GM12874 (cell line): Measurements from ENCODE around the gene TRIO.

Experiments
- TF ChIP-seq, protein P1 (sequence below): IDR thresholded peaks from 2 replicates; pipeline ENCODE4 v1.5.1; 2011; ENCODE audit warnings: low read depth, mild to moderate bottlenecking, control low read depth, low read length, moderate library complexity; ENCODE audit not compliant: insufficient read depth

Gene TRIO

GRCh38 chr5:14503017-14503680 is 360.0 kb downstream of the TRIO start:
- TF ChIP-seq, protein P1, sequence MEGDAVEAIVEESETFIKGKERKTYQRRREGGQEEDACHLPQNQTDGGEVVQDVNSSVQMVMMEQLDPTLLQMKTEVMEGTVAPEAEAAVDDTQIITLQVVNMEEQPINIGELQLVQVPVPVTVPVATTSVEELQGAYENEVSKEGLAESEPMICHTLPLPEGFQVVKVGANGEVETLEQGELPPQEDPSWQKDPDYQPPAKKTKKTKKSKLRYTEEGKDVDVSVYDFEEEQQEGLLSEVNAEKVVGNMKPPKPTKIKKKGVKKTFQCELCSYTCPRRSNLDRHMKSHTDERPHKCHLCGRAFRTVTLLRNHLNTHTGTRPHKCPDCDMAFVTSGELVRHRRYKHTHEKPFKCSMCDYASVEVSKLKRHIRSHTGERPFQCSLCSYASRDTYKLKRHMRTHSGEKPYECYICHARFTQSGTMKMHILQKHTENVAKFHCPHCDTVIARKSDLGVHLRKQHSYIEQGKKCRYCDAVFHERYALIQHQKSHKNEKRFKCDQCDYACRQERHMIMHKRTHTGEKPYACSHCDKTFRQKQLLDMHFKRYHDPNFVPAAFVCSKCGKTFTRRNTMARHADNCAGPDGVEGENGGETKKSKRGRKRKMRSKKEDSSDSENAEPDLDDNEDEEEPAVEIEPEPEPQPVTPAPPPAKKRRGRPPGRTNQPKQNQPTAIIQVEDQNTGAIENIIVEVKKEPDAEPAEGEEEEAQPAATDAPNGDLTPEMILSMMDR = no peak

DNA sequence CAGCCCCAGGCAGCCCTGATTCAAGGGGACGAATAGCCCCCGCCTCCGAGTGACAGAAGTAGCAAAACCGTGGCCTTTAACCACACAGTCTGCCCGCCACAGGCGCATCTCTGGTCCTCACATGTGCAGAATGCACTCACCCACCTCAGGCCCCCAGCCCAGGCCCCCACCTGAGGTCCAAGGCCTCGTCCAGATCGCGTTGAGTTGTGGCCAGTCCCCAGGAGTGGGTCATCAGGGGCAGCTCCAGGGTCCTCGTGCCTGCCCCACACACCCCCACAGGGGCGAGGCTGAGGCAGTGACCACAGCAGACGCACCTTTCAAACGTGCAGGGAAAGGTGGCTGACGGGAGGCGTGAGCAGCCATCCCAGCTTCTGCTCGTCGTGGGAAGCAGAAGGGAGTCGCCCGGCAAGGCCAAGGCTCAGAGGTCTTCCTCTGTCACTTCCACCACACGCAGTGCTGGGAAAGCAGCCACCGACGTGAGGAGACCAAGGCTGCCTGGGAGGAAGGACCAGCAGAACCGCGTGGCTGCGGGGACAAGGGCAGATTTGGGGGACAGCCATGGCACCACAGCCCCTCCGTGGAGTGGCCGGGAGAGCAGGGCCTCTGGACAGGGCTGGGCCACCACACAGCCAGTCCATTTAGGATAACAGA is 360.7 kb downstream of the TRIO start:
- TF ChIP-seq, protein P1 = no peak

- TF ChIP-seq, protein P1 = no peak
These were observed 361.2 kb downstream of the TRIO start for GRCh38 chr5:14504332-14504727.

GRCh38 chr5:14504816-14505215 is 361.7 kb downstream of the TRIO start:
- TF ChIP-seq, protein P1 = no peak

DNA sequence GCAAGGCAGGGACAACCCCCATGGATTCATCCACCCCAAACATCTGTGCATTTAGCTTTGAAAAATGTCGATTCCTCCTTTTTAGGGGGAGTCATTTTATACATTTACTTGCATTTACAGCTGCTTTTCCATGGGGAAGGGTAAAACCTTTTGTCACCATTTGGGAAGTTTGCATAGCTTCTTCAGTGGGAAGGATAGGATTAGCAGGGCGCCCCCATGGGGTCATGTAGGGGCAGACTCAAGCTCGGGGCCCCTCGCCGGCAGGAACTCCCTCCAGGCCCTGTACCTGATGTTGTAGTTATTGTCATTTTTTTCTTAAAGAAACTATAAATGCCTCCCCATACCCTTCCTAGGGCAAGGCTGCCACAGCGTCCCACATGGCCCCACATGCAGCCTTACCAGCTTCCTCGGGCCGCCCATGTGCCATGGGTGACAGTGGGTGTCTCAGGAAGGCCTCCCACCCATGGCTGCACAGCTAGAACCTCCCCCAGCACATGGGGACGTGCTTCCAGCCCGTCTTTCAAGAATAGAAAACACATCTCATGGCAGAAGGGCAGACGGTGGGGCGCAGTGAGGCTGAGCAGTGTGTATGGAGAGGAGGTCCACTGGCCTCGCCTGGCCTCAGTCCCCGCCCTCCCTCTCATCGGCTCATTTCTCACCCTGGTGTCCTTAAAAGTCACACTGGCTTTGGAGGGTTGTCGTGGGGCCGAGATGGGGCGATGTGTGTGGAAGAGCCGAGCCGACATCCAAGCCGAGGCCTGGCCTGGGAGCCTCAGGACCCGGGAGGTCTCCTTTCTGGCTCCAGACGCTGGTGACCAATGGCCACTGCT is 362.4 kb downstream of the TRIO start:
- TF ChIP-seq, protein P1 = no peak

GRCh38 chr5:14506140-14506538 is 363.0 kb downstream of the TRIO start:
- TF ChIP-seq, protein P1 = no peak

- TF ChIP-seq, protein P1 = no peak
These were observed 363.5 kb downstream of the TRIO start for GRCh38 chr5:14506661-14507060.
